HUDEP-2 (cell line): ENCODE results near the gene SETBP1.

Experiments
- DNase-seq, 76 experiments: peaks; one replicate each; lab custom pipeline; 2025; ENCODE audit not compliant: unreplicated experiment in 76 of 76; lab: John Stamatoyannopoulos, UW

The SETBP1 gene

GRCh38 chr18:44754567-44754966 lies 73.9 kb downstream of the SETBP1 start:
- DNase-seq = no peak

- DNase-seq = no peak
Measured at GRCh38 chr18:44758861-44759631, 78.4 kb downstream of the SETBP1 start.

- no peak for DNase-seq
Measured at GRCh38 chr18:44759925-44760342, 79.2 kb downstream of the SETBP1 start.

GRCh38 chr18:44761812-44762211 lies 81.1 kb downstream of the SETBP1 start:
- no peak for DNase-seq

GRCh38 chr18:44763327-44763726 lies 82.6 kb downstream of the SETBP1 start:
- DNase-seq = no peak

- no peak for DNase-seq
Measured at GRCh38 chr18:44764863-44765262, 84.2 kb downstream of the SETBP1 start.

- no peak for DNase-seq
Measured at GRCh38 chr18:44765456-44765855, 84.8 kb downstream of the SETBP1 start.

- DNase-seq = no peak
Measured at GRCh38 chr18:44766450-44766849, 85.8 kb downstream of the SETBP1 start.

- no peak for DNase-seq
Measured at GRCh38 chr18:44767807-44768206, 87.1 kb downstream of the SETBP1 start.

GRCh38 chr18:44770641-44771040 lies 90.0 kb downstream of the SETBP1 start:
- DNase-seq = no peak

- DNase-seq = no peak
Measured at GRCh38 chr18:44771572-44771955, 90.9 kb downstream of the SETBP1 start.

GRCh38 chr18:44771956-44772917 lies 91.5 kb downstream of the SETBP1 start:
- DNase-seq = no peak

GRCh38 chr18:44773640-44774155 lies 93.0 kb downstream of the SETBP1 start:
- DNase-seq = no peak

- DNase-seq = no peak
Measured at GRCh38 chr18:44774191-44774590, 93.5 kb downstream of the SETBP1 start.

GRCh38 chr18:44777457-44778192 lies 96.9 kb downstream of the SETBP1 start:
- DNase-seq = no peak

GRCh38 chr18:44778788-44779187 lies 98.1 kb downstream of the SETBP1 start:
- DNase-seq = no peak

GRCh38 chr18:44779753-44780292 lies 99.1 kb downstream of the SETBP1 start:
- no peak for DNase-seq

GRCh38 chr18:44781886-44782285 lies 101.2 kb downstream of the SETBP1 start:
- DNase-seq = no peak

- DNase-seq = no peak
Measured at GRCh38 chr18:44782617-44783016, 101.9 kb downstream of the SETBP1 start.

- DNase-seq = no peak
Measured at GRCh38 chr18:44783371-44783770, 102.7 kb downstream of the SETBP1 start.
